Gastroesophageal sphincter (tissue), 3 donors: ENCODE data around the gene TMEM168.

Source experiments
- CTCF ChIP-seq, 4 experiments: fragments of 200-600 bp in 2 of 4; fragments of 450-650 bp in 2 of 4; sonication (generic) in 1 of 4; IDR thresholded peaks; one replicate each; pipeline ENCODE4 v1.5.1; 2017 to 2019; ENCODE audit warnings: antibody characterized with exemption in 4 of 4, mild to moderate bottlenecking in 2 of 4, moderate library complexity in 2 of 4
- POLR2A ChIP-seq, 2 donors: fragments of 450-650 bp; IDR thresholded peaks; one replicate each; pipeline ENCODE4 v1.6.1; 2017; ENCODE audit warnings: antibody characterized with exemption in 2 of 2, mild to moderate bottlenecking in 2 of 2, moderate library complexity in 1 of 2
- POLR2AphosphoS5 ChIP-seq: sonication (generic); formaldehyde crosslinking; IDR thresholded peaks from one replicate; pipeline ENCODE4 v1.6.1; 2017; ENCODE audit warnings: antibody characterized with exemption

GRCh38 chr7:112753298-112753697, 36.9 kb downstream of the TMEM168 start:
- no peak for TF ChIP-seq CTCF (IDR thresholded peaks at IDR 0.05)
- no peak for TF ChIP-seq POLR2A (IDR thresholded peaks at IDR 0.05)
- TF ChIP-seq POLR2AphosphoS5, result no peak
